Stimulated activated CD4-positive, alpha-beta T cell treated with anti-CD3 and anti-CD28 coated beads, Interleukin-2, amount 100 ng/mL, for 4 hours (primary cell): ENCODE measurements around the gene XAB2.
A peak's percentile ranks its signal among the peaks of the same experiment; 100 is the strongest.
"Not testable (repeated sequence)": the region's sequence is repeated elsewhere in the genome, so short reads cannot be mapped to it uniquely, and the experiment has no call there.

Source experiments
- DNase-seq: peaks from one replicate; pipeline ENCODE4 v3.0.0-alpha.2; 2020; ENCODE audit warnings: low read depth

Gene XAB2

GRCh38 chr19:7648265-7649014 is 19.1 kb upstream of the XAB2 start:
- DNase-seq: no peak

- DNase-seq: no peak
Observed at GRCh38 chr19:7647156-7647555, 17.8 kb upstream of the XAB2 start.

DNA sequence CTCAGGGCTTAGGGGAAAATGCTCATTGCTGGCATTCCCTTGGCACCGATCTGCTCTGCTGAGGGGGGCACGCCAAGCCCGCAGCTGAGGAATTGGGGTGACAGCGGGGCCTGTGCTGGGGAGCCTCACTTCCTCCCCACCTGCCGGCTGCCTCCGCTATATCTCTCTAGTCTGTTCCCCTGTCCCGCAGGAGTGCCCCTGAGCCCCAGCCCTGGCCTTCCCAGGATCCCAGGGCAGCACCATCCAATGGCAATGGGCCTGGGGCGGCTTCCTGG is 17.0 kb upstream of the XAB2 start:
- DNase-seq: no peak

DNA sequence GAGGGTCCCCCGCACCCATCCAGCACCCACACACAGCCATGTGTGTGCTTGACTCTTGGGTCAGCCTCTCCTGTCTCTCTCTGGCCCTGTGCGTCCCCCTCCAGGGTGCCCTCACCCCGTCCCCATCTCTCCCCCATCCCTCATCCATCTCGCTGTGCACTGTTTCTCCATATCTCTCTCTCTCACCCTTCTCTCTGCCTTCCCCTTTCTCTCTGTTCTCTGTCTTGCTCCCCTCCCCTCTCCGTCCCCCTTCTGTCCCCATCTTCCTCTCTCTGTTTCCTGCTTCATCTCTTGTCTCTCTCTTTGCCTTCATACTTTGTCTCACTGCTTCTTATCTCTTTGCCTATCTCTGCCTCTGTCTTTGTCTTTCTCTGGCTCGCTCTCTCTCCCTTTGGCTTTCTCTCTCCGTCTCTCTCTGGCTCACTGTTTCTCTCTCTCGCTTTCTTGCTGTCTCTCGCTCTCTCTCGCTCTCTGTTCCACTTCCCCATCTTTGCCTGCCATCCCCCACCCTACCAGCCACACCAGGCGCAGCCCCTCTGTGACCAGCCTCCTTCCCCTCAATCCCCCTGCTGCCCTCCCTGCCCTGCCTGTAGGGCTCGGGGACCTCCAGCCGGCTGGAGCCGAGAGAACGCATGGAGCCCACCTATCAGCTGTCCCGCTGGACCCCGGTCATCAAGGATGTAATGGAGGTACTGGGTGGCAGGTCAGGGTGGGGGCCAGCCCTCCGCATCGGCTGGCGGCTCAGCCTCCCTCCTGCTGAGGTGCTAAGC is 16.5 kb upstream of the XAB2 start:
- no peak for DNase-seq

- no peak for DNase-seq
Observed at GRCh38 chr19:7645163-7645562, 15.8 kb upstream of the XAB2 start.

- no peak for DNase-seq
Observed at GRCh38 chr19:7644550-7644877, 15.2 kb upstream of the XAB2 start.

DNA sequence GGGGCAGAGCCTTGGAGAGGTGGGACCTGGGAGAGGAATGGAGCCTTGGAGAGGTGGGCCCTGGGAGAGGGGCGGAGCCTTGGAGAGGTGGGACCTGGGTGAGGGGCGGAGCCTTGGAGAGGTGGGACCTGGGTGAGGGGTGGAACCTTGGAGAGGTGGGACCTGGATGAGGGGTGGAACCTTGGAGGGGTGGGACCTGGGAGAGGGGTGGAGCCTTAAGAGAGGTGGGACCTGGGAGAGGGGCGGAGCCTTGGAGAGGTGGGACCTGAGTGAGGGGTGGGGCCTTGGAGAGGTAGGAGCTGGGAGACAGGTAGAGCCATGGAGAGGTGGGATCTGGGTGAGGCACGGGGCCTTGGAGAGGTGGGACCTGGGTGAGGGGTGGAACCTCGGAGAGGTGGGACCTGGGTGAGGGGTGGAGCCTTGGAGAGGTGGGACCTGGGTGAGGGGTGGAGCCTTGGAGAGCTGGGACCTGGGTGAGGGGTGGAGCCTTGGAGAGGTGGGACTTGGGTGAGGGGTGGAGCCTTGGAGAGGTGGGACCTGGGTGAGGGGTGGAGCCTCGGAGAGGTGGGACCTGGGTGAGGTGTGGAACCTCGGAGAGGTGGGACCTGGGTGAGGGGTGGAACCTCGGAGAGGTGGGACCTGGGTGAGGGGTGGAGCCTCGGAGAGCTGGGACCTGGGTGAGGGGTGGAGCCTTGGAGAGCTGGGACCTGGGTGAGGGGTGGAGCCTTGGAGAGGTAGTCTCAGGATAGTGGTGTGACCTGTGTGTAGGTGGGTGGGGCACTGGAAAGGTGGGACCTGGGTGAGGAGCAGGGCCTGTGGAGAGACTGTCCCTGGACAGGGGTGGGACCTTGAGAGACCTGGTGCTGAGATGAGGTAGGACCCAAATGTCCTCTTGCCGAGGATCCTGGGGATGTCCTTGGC is 14.5 kb upstream of the XAB2 start:
- not testable (repeated sequence) for DNase-seq

DNA sequence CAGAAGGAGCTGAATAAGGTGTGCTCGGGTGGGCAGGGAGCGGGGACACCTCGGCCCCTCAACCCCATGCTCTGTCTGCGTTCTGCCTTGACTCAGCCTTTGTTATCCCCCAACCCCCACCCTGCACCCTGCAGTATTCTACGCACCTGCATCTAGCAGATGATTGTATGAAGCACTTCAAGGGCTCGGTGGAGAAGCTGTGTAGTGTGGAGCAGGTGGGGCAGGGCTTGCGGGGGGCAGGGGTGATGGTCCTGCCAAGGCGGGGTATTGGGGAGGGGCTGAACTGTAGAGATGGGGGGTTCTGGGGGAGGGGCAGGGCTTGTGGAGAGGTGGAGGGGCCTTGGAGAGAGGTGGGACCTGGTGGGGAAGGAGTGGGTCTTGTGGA is 13.7 kb upstream of the XAB2 start:
- no peak for DNase-seq

DNA sequence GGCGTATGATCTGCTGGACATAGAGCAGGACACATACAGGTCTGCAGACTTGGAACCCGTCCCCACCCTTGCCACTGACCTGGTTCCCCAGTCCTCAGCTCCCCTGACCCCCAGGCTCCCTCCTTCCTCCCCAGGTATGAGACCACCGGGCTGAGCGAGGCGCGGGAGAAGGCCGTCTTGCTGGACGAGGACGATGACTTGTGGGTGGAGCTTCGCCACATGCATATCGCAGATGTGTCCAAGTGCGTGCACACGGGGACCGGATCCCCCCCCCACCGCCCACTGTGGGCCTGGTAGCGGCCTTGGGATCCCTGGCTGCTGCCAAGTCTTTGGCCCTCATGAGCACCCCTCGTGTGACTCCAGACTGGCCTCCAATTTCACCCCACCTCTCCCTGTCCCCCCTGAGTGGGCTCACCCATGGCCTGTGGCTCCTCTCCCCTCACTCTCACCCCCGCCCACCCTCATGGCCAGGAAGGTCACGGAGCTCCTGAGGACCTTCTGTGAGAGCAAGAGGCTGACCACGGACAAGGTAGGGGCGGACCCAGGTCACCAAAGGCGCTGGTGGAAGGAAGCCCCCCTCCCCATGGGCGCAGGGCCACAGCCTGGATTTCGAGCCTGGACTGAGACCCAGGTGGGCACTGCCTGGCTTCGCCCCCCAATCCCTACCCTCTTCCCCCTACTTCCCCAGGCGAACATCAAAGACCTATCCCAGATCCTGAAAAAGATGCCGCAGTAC is 13.1 kb upstream of the XAB2 start:
- no peak for DNase-seq

- no peak for DNase-seq
Observed at GRCh38 chr19:7641290-7642276, 12.2 kb upstream of the XAB2 start.

DNA sequence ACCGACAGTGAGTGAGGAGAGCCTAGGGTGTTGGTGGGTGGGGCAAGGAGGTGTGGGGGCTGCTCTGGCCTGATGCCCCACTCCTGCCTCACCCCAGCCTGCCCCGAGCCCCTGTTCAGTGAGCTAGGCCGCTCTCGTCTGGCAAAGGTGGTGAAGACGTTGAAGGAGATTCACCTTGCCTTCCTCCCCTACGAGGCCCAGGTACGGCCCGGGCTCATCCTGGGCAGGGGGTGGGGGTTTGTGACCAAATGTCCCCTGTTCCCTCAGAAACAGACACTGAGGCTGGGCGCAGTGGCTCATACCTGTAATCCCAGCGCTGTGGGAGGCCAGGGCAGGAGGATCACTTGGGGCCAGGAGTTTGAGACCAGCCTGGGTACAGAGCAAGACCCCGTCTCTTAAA is 11.5 kb upstream of the XAB2 start:
- DNase-seq: no peak

DNA sequence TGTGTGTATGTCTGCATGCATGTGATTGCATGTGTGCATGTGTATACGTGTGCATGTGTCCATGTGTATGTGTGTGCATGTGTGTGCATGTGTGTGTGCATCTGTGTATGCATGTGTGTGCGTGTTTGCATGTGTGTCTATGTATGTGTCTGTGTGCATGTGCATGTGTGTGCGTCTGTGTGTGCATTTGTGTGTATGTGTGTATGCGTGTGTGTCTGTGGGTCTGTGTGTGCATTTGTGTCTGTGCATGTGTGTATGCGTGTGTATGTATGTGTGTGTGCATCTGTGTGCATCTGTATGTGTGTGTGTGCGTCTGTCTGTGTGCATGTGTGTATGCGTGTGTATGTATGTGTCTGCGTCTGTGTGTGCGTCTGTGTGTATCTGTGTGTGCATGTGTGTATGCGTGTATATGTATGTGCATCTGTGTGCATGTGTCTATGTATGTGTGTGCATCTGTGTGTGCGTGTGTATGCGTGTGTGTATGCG is 10.6 kb upstream of the XAB2 start:
- no peak for DNase-seq

- no peak for DNase-seq
Observed at GRCh38 chr19:7638802-7639465, 9.6 kb upstream of the XAB2 start.

- DNase-seq: no peak
Observed at GRCh38 chr19:7637374-7638256, 8.3 kb upstream of the XAB2 start.

- peak; percentile 89 for DNase-seq
Observed at GRCh38 chr19:7636691-7637373, 7.5 kb upstream of the XAB2 start, which contains the start of gene STXBP2. Gene STXBP2 (plus strand): TSS chr19:7637110. CDS start chr19:7637150, 40 bp downstream.

- no peak for DNase-seq
Observed at GRCh38 chr19:7636317-7636690, 7.0 kb upstream of the XAB2 start.

GRCh38 chr19:7635670-7636069 is 6.3 kb upstream of the XAB2 start:
- DNase-seq: no peak

DNA sequence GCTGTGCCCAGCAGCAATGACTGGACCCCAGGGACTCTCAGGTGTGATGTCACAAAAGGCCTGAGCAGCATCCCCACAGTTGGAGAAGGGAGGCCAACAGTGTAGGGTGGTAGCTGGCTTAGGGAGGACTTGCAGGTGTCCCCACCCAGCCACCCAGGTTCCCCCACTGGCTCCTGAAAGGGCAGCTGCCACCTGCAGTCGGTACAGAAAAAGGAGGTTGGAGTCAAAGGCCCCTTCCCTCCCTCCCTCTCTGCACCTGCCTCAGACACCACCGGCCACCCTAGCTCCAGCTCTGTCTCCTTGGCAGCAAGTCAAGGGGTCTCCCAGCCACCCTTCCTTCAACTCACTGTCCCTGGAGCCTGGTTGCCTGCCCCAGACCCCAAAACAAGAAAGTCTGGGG is 4.4 kb upstream of the XAB2 start, which contains the start of gene PCP2:
Gene PCP2 (minus strand): TSS at position 22 of the 400 bp plus-strand sequence. CDS start 262 bp downstream, outside the sequence.
- no peak for DNase-seq
